HG03575 (cell line): ENCODE data around the gene DEAF1.
"Not testable (repeated sequence)": the region's sequence is repeated elsewhere in the genome, so short reads cannot be mapped to it uniquely, and the experiment has no call there.

ENCODE experiments used
- ATAC-seq: cut with Tn5 transposase; IDR thresholded peaks from one replicate; pipeline ENCODE4 v1.9.1; 2021; ENCODE audit not compliant: unreplicated experiment, insufficient number of reproducible peaks, low FRiP score; ENCODE audit errors: extremely low read depth

The DEAF1 gene, protein sequence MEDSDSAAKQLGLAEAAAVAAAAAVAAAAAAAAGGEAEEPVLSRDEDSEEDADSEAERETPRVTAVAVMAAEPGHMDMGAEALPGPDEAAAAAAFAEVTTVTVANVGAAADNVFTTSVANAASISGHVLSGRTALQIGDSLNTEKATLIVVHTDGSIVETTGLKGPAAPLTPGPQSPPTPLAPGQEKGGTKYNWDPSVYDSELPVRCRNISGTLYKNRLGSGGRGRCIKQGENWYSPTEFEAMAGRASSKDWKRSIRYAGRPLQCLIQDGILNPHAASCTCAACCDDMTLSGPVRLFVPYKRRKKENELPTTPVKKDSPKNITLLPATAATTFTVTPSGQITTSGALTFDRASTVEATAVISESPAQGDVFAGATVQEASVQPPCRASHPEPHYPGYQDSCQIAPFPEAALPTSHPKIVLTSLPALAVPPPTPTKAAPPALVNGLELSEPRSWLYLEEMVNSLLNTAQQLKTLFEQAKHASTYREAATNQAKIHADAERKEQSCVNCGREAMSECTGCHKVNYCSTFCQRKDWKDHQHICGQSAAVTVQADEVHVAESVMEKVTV

DNA sequence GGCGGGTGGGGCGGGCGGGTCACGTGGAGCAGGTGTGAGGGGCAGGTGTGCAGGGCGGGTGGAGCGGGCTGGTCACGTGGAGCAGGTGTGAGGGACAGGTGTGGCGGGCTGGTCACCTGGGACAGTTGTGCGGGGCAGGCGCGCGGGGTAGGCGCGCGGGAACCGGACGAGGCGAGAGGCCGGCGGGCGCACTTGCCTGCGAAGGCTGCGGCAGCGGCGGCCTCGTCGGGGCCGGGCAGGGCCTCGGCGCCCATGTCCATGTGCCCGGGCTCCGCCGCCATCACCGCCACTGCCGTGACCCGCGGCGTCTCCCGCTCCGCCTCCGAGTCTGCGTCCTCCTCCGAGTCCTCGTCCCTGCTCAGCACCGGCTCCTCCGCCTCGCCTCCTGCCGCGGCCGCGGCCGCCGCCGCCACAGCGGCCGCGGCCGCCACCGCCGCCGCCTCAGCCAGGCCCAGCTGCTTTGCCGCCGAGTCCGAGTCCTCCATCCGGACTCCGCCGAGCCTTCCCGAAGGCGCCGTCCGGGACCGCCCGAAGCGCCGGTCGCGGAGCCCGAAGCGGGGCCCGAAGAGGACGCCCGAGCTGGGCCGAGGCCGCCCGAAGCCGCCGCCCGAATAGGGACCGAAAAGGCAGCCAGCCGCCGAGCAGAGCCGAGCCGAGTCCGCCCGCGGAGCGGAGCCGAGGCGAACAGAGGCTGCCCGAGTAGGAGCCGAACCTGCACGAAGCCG lies at the start of gene DEAF1:
Gene DEAF1 (minus strand): TSS at position 660 of the 725 bp plus-strand sequence. CDS start 175 bp downstream, at position 485.
- ATAC-seq: peak; percentile 74

DNA sequence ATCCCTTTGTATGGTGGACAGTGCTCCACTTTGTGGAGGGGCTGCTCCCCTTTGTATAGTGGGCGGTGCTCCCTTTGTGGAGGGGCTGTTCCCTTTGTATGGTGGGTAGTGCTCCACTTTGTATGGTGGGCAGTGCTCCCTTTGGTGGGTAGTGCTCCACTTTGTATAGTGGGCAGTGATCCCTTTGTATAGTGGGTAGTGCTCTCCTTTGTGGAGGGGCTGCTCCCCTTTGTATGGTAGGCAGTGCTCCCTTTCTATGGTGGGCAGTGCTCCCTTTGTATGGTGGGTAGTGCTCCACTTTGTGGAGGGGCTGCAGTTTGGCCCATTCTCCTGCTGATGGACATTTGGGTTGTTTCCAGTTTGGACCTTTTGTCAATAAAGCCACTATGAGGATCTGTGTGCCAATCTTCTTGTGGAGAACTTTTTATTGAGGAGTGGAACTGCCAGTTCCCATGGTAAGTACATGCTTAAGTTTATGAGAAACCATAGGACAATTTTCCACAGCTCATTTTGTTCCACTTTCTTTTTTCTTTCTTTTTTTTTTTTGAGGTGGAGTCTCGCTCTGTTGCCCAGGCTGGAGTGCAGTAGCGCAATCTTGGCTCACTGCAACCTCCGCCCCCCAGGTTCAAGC lies 47.7 kb upstream of the DEAF1 start:
- ATAC-seq: no peak

DNA sequence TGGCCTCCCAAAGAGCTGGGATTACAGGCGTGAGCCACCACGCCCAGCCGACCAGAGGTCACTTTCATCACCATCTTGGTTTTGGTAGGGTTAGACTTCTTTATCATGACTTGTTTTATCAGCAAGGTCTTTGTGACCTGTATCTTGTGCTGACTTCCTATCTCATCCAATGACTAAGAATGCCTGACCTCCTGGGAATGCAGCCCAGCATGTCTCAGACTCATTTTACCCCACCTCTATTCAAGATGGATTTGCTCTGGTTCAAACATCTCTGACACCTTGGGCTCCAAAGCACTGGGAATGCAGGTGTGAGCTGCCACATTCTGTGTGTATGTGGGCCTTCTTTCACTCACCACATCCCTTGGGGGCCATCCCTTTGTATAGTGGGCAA lies 47.1 kb upstream of the DEAF1 start:
- ATAC-seq: no peak

DNA sequence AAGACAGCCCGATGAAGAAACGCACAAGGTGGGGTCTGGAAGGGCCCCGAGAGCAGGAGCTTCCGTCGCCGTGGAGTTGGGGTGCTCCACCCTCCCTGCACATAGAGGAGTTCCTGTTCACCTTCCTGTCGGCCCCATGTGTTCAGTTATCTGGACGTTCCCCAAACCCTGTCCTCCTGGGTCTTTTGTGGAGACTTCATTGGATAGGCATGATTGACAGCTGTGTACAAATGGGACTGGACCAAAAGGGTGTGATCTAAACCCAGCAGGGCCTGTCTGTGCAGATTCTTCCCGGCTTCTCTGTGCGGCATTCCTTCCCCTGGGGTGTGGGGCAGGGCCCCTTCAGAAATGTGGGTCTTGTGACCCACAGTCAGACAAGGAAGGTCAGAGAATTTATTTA lies 42.9 kb upstream of the DEAF1 start:
- not testable (repeated sequence) for ATAC-seq

DNA sequence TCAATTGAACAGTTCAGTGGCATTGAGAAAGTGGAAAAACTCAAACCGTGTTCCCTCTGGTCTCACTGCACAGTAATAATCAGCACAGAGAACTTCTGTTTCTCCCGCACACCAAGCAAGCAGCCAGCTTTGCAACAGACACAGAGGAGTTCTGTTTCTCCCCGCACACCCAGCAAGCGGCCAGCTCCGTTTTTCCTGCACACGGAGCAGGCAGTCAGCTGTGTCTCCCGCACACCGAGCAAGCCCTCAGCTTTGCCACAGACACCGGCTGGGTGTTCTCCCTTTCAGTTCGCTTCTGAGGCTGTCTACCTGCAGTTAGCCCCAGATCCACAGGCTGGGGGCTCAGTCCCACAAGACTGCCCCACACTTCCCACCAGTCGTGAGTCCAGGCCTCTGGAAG lies 42.3 kb upstream of the DEAF1 start:
- no peak for ATAC-seq

DNA sequence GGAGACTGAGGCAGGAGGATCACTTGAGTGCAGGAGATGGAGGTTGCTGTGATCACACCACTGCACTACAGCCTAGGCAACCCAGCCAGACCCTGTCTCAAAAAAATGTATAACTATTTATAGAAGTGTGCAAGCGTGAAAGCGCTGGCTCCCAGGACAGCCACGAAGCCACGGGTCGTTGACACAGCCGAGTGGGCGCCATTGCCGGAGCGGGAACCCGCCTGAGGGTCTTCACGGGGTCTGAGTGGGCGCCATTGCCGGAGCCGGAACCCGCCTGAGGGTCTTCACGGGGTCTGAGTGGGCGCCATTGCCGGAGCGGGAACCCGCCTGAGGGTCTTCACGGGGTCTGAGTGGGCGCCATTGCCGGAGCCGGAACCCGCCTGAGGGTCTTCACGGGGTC lies 39.5 kb upstream of the DEAF1 start:
- ATAC-seq: not testable (repeated sequence)

DNA sequence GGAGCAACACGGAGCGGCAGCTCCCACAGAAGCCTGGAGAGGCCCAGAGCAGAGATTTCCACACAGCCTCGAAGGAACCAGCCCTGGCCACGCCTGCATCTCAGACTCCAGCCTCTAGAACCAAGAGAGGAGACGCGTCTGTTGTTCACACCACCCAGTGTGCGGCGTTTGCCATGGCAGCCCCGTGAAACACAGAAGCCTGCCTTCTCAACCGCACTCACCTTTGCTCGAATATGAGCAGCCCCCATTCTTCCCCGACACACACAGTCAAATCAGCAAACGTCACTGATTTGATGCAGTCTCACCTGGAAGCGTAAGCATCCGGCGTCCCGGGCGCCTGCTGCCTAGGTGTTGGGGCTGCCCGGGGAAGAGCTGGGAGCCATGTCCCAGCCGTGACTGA lies 38.0 kb upstream of the DEAF1 start:
- ATAC-seq: no peak

DNA sequence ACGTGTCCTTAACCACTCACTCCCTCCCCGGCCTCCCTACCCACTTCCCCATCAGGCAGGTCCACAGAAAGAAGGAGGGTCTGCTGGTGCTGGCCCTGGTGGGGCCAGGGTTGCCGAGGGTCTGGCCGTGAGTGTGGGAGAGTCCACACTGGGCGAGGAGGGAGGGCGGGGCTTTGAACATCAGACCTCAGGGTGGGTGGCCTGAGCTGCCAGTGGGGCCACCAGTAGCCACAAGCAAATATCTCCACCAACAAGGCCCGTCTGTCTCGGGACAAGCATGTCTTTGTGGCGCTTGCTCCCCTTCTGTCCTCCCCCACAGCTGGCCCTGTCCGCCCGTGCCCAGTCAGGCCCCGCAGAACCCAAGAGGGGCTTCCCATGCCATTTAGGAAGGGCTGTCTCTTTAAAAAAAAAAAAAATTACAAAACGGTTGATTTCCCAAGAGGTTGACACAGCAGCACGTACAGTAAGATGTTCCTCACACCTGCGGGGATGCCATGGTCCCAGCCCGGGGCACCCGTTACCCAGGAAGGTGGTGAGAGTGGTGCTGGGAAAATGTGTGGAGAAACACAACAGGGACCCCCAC lies 34.6 kb upstream of the DEAF1 start:
- no peak for ATAC-seq

DNA sequence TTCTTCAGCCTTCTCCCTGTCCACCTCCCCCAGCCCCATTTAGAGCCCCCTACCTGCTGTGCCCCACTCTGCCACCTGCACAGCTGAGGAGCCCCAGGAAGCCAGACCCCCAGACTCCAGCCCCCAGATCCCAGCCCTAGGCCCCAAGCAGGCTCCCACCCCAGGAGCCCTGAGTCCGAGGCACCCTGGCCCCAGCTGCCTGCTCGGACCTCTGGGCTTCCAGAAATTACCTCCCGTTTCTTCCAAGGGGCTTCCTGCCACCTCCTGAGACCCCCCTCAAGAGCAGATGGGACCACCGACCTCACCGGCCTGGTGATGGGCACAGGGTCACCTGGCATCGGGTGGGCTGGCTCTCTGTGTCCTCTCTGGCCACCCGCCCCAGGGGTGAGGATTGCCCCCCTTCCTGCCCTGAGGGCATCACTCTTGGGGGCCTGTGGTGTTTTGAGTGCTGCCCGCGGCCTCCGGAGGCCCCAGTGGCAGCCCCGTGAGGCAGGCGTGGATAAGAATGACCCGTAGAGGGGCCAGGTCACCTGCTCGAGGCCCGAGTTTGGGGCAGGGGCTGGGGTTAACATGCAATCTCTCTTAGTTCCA lies 34.0 kb upstream of the DEAF1 start:
- no peak for ATAC-seq

DNA sequence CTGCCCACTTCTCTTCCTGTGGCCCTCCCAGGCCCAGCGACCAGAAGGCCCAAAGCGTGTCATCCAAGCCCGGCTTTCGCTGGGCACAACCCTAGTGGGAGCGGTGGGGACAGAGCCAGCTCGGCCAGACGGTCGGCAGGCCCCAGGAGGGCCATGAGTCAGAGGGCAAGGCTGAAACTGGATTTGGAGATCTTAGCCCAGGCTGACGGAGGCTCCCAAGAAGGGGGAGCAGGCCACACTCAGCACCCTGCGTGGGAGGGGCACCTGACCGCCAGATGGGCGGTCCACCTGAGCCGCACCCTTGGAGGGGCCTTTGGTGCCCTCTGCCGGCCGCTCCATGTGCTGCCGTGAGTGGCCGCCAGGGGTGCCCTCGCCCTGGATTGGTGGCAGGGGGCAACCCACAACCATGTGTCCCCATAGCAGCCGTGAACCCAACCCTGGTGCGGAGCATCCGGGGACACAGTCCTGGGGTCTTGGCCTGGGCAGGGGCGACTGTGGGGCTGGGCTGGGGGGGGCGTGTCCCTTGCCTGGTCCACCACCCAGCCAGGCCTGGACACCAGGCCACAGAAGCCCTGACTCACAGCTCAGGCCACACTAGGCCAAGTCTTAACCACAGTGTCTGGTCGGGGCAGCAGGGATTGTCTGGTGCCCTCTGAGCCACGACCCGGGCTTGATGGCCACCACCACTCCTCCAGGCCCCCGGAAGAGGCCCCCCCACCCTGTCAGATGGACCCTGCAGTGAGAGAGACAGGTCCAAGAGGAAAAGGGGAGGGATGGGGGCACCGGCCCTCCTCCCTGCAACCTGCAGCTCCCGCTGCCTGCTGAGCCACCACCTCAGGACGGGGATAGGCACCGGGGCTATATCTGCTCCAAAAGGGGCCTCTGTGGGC lies 33.1 kb upstream of the DEAF1 start:
- no peak for ATAC-seq

DNA sequence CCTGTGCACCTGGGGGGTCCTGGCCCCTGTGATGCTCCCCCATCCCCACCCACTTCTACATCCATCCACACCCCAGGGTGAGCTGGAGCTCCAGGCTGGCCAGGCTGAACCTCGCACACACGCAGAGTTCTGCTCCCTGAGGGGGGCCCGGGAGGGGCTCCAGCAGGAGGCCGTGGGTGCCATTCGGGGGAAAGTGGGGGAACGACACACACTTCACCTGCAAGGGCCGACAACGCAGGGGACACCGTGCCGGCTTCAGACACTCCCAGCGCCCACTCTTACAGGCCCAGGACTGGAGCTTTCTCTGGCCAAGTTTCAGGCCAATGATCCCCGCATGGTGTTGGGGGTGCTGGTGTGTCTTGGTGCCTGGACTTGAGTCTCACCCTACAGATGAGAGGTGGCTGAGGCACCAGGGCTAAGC lies 32.3 kb upstream of the DEAF1 start:
- ATAC-seq: no peak

DNA sequence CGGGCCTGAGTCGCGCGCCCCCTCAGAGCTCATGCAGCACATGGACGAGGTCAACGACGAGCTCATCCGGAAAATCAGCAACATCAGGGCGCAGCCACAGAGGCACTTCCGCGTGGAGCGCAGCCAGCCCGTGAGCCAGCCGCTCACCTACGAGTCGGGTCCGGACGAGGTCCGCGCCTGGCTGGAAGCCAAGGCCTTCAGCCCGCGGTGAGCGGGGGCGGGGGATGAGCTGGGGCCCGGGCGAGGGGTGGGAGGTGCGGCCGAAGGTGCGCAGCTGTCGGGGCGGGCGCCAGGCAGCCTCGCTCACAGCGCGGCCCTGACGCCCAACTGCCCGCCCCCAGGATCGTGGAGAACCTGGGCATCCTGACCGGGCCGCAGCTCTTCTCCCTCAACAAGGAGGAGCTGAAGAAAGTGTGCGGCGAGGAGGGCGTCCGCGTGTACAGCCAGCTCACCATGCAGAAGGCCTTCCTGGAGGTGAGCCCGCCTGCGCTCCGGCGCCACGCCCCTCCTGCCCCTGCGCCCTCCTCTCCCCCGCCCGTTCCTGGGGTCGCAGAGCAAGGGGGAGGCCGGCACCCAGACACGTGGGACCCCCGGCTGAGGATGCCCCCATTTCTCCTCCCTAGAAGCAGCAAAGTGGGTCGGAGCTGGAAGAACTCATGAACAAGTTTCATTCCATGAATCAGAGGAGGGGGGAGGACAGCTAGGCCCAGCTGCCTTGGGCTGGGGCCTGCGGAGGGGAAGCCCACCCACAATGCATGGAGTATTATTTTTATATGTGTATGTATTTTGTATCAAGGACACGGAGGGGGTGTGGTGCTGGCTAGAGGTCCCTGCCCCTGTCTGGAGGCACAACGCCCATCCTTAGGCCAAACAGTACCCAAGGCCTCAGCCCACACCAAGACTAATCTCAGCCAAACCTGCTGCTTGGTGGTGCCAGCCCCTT lies 31.5 kb upstream of the DEAF1 start:
- ATAC-seq: no peak

DNA sequence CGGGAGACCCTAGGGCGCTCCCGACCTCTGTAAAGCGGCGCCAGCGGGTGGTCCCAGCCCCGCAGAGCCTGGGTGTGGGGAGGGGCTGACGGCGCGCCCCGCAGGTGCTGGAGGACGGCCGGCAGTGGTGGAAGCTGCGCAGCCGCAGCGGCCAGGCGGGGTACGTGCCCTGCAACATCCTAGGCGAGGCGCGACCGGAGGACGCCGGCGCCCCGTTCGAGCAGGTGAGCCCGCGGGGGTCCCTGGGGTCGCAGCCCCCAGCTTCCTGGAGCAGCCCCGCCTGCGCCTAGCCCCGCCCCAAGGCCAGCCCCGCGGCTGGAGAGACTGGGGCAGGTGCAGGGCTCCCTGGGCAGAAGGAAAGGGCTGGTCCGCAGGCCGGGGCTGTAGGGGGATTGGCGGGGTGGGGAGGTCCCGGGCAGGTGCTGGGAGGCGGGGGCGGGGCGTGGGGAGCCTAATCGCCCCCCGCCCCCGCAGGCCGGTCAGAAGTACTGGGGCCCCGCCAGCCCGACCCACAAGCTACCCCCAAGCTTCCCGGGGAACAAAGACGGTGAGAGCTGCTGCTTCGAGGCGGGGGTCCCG lies 30.7 kb upstream of the DEAF1 start:
- ATAC-seq: no peak

DNA sequence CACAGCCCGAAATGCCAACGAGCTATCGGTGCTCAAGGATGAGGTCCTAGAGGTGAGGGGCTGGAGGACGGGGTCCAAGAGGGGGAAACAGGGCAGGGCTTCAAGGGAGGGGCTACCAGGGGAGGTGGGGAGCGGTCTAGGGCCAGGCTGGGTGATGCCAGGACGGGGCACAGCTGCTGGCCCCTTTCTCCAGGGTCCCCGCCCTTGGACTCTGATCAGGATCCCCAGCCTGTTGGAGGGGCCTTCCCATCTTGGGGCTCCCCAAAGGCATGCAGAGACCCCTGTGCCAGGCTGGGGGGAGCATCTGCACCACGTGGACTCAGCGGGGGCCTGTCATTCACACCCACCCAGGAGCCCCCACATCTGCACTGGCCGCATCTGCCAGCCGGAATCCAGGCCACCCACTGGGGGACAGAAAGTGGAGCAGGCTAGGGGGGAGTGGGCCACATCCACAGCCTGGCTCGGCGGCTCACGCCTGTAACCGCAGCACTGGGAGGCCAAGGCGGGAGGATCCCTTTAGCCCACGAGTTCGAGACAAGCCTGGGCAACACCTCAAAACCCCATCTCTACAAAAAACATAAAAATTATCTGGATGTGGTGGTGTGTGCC lies 29.9 kb upstream of the DEAF1 start:
- ATAC-seq: no peak

DNA sequence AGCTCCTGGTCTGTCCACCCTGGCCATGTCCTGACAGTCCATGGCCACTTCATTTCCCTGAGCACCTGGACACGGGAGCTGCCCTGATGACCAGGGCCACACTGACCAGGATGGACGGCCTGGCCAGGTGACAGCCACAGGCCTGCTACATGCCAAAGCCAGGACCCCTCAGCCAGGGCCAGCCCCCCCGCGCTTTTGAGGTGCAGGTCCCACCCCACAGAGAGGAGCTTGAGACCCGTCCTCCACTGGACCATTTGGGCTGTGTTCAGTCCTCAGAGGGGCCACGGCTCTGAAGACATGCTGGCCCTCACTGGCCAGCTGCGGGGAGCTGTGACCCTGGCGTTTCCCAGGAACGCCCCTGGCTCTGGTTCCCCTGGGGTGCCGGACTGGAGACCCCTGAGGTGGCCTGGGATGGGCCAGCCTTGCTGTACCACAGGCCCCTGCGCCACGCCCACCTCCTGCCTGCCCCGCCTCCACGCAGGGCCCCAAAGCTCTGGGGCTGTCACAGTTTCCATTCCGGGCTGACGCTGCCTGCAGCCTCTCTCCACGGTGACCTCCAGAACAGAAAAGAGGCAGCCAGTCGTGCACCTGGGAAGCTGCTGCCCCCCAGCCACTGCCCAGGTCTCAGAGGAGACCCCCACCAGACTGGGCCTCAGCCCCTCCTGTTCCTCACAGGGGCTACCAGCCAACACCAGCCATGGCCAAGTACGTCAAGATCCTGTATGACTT lies 29.2 kb upstream of the DEAF1 start:
- no peak for ATAC-seq
